RCC 7860 (cell line): ENCODE measurements around the gene CPLX1.
"Not testable (repeated sequence)": the region's sequence is repeated elsewhere in the genome, so short reads cannot be mapped to it uniquely, and the experiment has no call there.

Source experiments
- DNase-seq: peaks from one replicate; pipeline ENCODE4 v3.0.0-alpha.2; 2015; ENCODE audit warnings: low spot score
- FAIRE-seq: peaks from 2 replicates; lab custom pipeline; 2012; peaks lifted over from hg19 to GRCh38; lab: Jason Lieb, UNC

Gene CPLX1

GRCh38 chr4:781493-782216, 44.3 kb downstream of the CPLX1 start:
- peak; percentile 96 for DNase-seq
- FAIRE-seq, result peak; percentile 91

DNA sequence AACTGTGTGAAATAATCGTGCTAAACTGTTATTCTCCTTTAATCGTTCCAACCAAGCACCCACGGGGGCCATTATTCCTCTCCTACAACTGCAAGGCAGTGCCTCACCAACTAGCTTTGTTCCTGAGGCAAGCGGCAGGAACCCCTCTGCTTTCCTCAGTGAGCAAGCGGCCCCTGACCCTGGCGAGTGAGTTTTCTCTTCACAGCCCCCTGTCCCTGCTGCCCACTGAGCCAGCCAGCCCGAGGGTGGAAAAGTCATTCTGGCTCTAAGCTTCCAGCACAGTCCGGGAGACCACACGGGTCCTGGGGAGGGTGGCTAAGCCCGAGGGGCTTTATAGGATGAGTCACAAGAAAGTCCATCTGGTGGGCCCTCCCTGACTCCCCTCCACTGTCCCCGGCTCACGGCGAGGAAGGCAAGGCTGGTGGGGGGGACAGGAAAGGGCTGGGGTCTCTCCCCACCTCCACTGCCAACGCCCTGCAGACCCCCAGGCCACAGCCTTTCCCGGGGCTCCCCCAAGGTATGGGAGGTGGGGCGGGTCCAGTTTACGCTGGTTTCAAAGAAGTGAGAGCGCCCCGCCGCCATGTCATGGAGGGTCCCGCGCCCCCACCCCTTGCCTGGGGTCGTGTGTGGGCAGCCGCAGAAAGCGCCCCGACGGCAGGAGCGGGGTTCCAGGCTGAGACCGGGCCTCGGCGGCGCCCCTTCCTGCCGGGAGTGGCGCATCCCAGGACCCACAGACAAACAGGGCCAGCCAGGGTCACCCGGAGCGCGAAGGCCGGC, 45.0 kb downstream of the CPLX1 start:
- DNase-seq, result no peak
- FAIRE-seq, result no peak

DNA sequence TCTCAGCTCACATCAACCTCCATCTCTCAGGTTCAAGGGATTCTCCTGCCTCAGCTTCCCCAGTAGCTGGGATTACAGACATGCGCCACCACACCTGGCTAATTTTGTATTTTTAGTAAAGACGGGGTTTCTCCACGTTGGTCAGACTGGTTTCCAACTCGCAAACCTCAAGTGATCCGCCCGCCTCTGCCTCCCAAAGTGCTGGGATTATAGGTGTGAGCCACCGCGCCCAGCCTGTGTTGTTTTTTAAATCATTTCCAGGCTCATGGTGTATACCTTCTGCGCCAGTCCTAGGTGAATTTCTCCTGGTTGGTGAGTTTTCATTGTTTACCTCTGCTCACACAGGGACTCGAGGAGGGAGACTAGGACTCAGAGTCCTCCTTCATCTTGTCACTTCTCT, 45.7 kb downstream of the CPLX1 start:
- DNase-seq, FAIRE-seq: not testable (repeated sequence)

DNA sequence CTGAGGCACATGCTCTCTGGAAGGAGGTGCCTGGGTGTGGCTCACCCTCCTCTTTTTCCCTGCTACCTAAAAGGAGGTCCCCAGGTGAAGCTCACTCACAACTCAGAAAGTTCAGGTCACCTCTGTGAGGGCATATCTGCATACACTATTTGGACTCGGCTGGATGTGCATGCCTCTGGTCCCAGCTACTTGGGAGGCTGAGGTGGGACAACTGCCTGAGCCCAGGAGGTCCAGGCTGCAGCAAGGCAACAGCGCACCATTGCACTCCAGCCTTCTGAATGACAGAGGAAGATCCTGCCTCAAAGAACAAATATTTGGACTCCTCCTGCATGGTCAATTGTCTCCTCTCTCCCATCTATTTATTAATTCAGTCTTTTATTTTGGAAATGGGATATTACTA, 46.4 kb downstream of the CPLX1 start:
- DNase-seq (no peak), FAIRE-seq (no peak)

- DNase-seq (no peak), FAIRE-seq (no peak)
Observed at GRCh38 chr4:777520-778262, 48.2 kb downstream of the CPLX1 start.

DNA sequence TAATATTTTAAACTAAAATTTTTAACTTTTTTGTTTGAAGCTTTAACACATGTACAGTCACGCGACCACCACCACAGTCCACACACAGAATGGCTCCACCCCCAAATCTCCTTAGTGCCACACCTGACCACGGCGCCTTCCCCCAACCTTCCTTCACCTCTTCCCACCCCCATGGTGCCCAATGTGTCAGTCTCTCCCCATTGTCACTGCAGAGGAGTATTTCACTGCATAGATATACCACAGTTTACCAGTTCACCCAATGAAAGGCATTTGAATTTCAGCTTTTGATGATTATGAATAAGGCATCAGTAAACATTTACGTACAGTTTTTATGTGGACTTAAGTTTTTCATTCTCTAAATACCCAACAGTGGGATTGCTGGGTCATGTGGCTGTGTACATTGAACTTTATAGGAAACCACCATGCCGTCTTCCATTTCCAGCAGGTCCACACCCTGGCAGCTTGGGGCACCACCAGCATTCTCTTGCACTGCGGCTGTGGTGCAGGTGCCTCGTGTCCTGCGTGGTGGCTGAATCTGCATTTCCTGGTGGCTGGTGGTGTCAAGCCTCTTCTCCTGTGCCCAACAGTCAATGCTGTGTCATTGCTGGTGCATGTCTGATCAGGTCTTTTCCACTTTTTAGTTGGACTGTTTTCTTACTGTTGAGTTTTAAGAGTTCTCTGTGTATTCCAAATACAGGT, 49.0 kb downstream of the CPLX1 start:
- DNase-seq, result no peak

GRCh38 chr4:775485-775884, 50.4 kb downstream of the CPLX1 start:
- not testable (repeated sequence) for DNase-seq, FAIRE-seq

More for the DNA sequence above, 49.0 kb downstream of the CPLX1 start:
- FAIRE-seq, result no peak

GRCh38 chr4:774419-775092, 51.4 kb downstream of the CPLX1 start:
- FAIRE-seq, DNase-seq: not testable (repeated sequence)

DNA sequence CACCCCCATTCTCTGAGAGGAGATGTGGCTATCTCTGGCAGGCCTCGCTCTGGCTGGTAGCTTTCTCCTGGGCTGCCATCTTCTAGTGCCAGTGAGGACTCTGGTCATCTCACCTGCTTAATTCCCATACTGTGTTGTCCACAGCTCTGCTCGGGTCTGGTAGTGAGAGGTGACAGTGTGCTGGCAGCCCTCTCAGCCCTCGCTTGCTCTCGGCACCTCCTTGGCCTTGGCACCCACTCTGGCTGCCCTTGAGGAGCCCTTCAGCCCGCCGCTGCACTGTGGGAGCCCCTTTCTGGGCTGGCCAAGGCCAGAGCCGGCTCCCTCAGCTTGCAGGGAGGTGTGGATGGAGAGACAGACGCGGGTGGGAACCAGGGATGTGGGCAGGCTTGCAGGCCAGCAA, 52.7 kb downstream of the CPLX1 start:
- no peak for FAIRE-seq
- no peak for DNase-seq

- DNase-seq (no peak), FAIRE-seq (no peak)
Observed at GRCh38 chr4:772776-773175, 53.2 kb downstream of the CPLX1 start.

DNA sequence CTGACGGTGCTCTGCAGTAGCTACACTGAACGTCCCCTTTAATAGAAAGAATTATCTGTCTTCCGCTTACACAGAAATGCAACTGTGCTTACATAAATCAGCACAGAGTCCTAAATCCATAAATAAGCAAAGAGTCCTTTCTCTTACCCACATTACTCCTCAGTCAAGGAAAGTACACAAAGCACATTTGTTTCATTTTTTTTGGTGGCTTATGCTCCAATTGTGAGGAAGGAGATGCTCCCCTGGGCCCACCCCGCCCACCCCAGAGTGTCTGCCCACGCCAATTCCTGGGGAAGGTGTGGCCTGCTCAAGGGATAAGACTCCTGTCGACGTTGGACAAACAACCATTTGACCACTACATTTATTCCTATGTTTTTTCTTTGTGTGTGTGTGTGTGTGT, 53.8 kb downstream of the CPLX1 start:
- no peak for FAIRE-seq
- no peak for DNase-seq

DNA sequence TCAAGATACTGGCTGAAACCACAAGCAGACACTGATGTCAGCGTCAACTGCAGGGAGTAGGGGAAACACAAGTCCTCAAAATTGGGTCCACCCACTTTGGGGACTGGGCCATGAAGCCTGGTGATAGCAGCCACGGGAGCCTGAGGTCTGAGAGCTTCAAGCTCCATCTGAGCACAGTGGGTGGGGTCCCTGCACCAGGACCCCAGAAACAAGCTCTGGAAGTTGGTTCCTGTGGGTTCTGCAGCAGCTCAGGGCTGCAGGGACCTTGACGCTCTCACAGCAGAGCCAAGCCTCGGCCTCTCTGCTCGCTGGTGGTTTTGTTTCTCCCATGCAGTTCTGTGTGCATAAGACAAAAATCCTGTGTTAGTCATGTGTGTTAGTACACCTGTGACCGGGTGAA, 54.5 kb downstream of the CPLX1 start:
- no peak for DNase-seq
- FAIRE-seq, result no peak

DNA sequence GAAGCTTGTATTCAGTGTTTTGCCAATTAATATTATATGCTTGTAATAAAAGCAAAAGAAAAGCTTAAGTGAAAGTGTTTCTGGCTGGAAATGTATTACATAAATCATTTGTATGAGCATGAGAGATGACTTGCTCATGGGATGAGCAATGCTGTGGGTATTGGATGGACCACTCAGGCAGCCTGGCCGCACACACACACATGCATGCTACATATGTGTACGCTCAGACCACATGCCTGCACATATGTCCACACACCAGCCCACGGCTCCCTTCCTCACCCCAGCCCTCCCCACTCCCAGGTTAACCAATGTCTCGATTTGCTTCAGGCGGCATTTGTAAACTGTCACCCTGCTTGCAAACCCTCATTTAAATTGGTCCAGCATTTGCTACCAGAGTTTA, 55.9 kb downstream of the CPLX1 start:
- FAIRE-seq (no peak), DNase-seq (no peak)

DNA sequence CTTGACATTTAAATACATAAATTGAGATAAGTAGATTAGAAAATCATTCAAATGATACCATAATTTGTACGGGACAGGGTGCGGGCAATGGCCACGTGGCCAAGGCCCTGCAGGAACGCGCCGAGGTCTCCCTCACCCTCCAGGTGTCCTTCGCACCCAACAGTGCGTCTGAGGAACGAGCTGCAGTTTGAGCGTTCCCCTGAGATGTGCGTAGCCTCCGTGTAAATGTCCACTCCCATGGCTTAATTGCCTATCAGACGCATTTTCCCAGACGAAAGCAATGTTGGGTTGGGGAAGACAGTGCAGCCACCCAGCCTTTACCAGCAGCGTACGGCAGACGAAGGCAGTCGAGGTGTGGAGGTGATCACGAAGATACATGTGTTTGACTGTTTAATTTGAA, 56.4 kb downstream of the CPLX1 start:
- no peak for FAIRE-seq
- DNase-seq, result no peak

DNA sequence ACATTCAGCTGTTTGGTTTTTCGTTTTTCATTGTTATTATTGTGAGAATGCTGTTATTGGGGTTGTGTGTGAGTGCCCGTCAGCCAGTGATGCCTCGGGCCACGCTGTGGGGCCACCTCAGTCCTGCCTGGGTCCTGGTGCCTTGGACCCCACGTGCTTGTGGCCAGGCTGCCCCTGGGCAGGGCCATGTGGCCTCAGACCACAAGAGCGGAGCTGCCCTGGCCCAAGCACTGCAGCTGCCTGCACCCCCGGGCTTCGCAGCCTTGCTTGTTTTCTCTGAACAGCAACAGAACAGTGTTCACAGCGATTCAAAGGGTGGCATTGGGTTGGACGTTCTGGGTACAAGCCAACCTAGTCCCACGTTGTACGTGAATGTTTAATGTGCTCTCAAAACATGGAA, 56.9 kb downstream of the CPLX1 start:
- no peak for DNase-seq
- no peak for FAIRE-seq

DNA sequence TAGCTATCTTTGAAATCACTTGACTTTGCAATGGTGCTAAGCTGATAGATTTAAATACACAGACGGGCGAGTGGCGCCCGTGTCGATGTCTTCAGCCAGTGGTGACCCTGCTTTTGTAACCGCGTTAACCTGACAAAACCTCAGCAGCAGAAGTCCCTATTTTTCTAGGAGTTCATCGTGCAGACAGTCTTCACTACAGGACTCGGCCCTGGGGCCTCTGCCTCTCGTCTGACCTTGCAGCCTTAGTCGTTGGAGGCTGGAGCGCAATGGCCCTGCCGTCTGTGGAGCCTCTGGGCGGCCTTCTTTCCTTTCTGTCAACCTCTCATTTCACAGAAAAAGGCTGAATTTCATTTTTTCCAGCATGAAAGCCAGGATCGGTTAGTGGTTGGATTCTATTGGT, 57.9 kb downstream of the CPLX1 start:
- FAIRE-seq, result no peak

DNA sequence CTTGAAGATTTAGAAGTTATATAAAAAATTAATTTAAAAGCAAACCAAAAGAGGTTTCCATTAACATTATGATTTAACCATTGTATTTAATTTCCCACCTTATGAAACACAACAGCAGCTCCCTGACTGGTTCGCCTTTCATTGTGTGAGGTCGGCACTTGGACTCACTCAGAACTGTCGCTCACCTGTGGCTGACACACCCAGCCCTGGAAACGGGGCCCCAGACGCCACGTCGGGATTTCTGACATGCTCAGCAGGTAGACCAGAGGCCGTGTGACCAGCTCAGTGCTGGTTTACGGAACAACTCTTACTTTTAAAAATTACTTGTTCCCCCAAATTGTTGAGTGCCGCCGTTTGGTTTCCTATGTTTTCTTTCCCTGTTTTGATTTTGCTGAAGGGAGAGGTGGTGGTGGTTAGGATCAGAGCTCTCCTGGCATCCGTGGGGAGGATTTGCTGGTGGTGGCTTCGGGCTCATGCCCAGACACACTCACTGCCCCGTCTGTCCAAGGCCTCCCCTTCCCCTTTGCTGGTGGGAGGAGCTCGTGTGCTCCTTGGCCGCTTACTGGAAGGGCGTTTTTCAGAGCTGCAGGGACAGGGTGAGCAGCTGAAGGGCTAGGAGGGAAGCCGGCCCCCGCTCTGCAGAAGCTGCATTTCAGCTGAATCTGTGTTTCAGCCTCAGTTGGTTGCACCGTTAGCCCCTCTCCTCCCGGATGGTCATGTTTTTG, 59.2 kb downstream of the CPLX1 start:
- FAIRE-seq, result no peak
- DNase-seq, result no peak

More for the DNA sequence above, 57.9 kb downstream of the CPLX1 start:
- DNase-seq, result no peak

- FAIRE-seq, result no peak
- DNase-seq, result no peak
Observed at GRCh38 chr4:766152-766515, 59.8 kb downstream of the CPLX1 start.

DNA sequence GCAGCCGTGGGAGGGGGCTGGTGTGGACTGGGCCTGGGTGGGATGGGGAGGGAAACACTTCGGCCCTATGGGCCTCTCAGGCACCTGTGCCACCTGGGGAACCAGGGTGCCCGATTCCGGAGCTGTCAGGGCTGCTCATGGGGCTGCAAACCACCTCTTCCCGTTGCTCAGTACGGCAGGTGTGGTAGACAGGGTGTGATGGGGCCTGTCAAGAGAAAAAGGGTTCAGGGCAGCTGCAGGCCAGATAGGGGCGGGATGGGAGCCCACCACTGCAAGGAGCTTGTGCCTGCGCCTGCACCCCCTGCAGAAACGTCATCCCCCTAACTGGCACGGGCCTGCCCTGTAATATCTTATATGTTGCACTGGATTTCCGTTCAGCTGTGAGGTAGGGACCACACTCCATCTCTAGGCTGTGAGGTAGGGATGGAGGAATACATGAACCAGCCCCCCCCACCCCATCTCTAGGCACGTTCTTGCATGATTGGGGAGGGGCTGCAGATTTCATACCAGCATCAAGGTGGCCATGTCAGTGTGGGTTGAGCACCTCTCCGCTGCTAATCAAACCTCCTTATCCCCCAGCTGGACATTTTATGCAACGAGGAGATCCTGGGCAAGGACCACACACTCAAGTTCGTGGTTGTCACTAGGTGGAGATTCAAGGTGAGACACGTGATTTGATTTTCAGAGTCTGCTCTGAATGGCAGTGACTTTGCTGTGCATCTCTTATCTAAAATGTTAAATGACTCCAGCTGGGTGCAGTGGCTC, 61.3 kb downstream of the CPLX1 start:
- DNase-seq (no peak), FAIRE-seq (no peak)
